Measurements from ENCODE around the gene DEPP1.

- no peak for TF ChIP-seq EP300 (conservative IDR thresholded peaks at IDR 0.05; ENCODE audit: poor library complexity, severe bottlenecking)
- TF ChIP-seq, protein P1, sequence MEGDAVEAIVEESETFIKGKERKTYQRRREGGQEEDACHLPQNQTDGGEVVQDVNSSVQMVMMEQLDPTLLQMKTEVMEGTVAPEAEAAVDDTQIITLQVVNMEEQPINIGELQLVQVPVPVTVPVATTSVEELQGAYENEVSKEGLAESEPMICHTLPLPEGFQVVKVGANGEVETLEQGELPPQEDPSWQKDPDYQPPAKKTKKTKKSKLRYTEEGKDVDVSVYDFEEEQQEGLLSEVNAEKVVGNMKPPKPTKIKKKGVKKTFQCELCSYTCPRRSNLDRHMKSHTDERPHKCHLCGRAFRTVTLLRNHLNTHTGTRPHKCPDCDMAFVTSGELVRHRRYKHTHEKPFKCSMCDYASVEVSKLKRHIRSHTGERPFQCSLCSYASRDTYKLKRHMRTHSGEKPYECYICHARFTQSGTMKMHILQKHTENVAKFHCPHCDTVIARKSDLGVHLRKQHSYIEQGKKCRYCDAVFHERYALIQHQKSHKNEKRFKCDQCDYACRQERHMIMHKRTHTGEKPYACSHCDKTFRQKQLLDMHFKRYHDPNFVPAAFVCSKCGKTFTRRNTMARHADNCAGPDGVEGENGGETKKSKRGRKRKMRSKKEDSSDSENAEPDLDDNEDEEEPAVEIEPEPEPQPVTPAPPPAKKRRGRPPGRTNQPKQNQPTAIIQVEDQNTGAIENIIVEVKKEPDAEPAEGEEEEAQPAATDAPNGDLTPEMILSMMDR (IDR thresholded peaks at IDR 0.05; ENCODE audit: poor library complexity, severe bottlenecking), result no peak
- TF ChIP-seq EZH2 (IDR thresholded peaks at IDR 0.05; ENCODE audit: borderline replicate concordance, insufficient read depth, low read length, poor library complexity, severe bottlenecking), result no peak
- TF ChIP-seq REST (IDR thresholded peaks at IDR 0.05; ENCODE audit: borderline replicate concordance), result no peak
- no peak for TF ChIP-seq POLR2AphosphoS5 (IDR thresholded peaks at IDR 0.05)
These were observed 12.4 kb upstream of the DEPP1 start for GRCh38 chr10:44990965-44991364.
